ENCODE data around the gene MMP25. TPM values are rescaled to one million over a fixed set of nuclear protein-coding genes. Genes with fewer than 3 reads are reported as not detected.
"Not testable (repeated sequence)": the region's sequence is repeated elsewhere in the genome, so short reads cannot be mapped to it uniquely, and the experiment has no call there.

MMP25 gene
- total RNA-seq, 1 donor = under 0.01 TPM

- Histone ChIP-seq H3K36me3 (ENCODE audit: insufficient read depth, low read length) (no peaks in the 10 kb centered on the region), H3K4me2 (ENCODE audit: insufficient read depth, low read length) (no peak overlapping the region), H3K9me3 (ENCODE audit: low read depth, low read length) (no peaks in the 10 kb centered on the region), H3K79me2 (ENCODE audit: insufficient read depth, low read length) (no peaks in the 10 kb centered on the region), H3K4me1 (ENCODE audit: insufficient read depth, low read length) (no peaks in the 10 kb centered on the region), H3K27me3 (ENCODE audit: insufficient read depth, low read length) (peaks cover 30% of the 10 kb centered on the region), H3K4me3 (ENCODE audit: insufficient read depth, low read length) (no peak overlapping the region), H2AFZ (ENCODE audit: low read length) (no peak overlapping the region), H4K20me1 (ENCODE audit: insufficient read depth, low read length) (no peaks in the 10 kb centered on the region), H3K27ac (ENCODE audit: low read depth, low read length) (no peak overlapping the region)
- TF ChIP-seq CTCF (IDR thresholded peaks at IDR 0.05; ENCODE audit: extremely low read depth, low read depth, low read length) = no peak
- no peak for DNase-seq (ENCODE audit: insufficient read length, low spot score, missing footprints)
Observed at GRCh38 chr16:3074860-3075522, 28.6 kb downstream of the MMP25 start.

GRCh38 chr16:3075523-3075915 lies 29.2 kb downstream of the MMP25 start:
- Histone ChIP-seq H4K20me1 (ENCODE audit: insufficient read depth, low read length) (no peaks in the 10 kb centered on the region), H3K4me1 (ENCODE audit: insufficient read depth, low read length) (no peaks in the 10 kb centered on the region), H3K4me2 (ENCODE audit: insufficient read depth, low read length) (no peak overlapping the region), H3K27me3 (ENCODE audit: insufficient read depth, low read length) (peaks cover 31% of the 10 kb centered on the region), H3K79me2 (ENCODE audit: insufficient read depth, low read length) (no peaks in the 10 kb centered on the region), H3K27ac (ENCODE audit: low read depth, low read length) (no peak overlapping the region), H3K36me3 (ENCODE audit: insufficient read depth, low read length) (no peaks in the 10 kb centered on the region), H2AFZ (ENCODE audit: low read length) (no peak overlapping the region), H3K9me3 (ENCODE audit: low read depth, low read length) (no peaks in the 10 kb centered on the region), H3K4me3 (ENCODE audit: insufficient read depth, low read length) (no peak overlapping the region)
- TF ChIP-seq CTCF (IDR thresholded peaks at IDR 0.05; ENCODE audit: extremely low read depth, low read depth, low read length) = no peak
- no peak for DNase-seq (ENCODE audit: insufficient read length, low spot score, missing footprints)

GRCh38 chr16:3075946-3076345 lies 29.6 kb downstream of the MMP25 start:
- peaks cover 35% of the 10 kb centered on the region for H3K27me3 ChIP-seq (ENCODE audit: insufficient read depth, low read length)
- not testable (repeated sequence) for H3K79me2 ChIP-seq (ENCODE audit: insufficient read depth, low read length); H2AFZ ChIP-seq (ENCODE audit: low read length); H3K27ac ChIP-seq (ENCODE audit: low read depth, low read length); H3K9me3 ChIP-seq (ENCODE audit: low read depth, low read length); H4K20me1 ChIP-seq (ENCODE audit: insufficient read depth, low read length); DNase-seq (ENCODE audit: insufficient read length, low spot score, missing footprints); H3K36me3 ChIP-seq (ENCODE audit: insufficient read depth, low read length); H3K4me3 ChIP-seq (ENCODE audit: insufficient read depth, low read length); H3K4me1 ChIP-seq (ENCODE audit: insufficient read depth, low read length); H3K4me2 ChIP-seq (ENCODE audit: insufficient read depth, low read length)

- H3K79me2 ChIP-seq (ENCODE audit: insufficient read depth, low read length) = no peaks in the 10 kb centered on the region
- DNase-seq (ENCODE audit: insufficient read length, low spot score, missing footprints) = no peak
- H3K4me1 ChIP-seq (ENCODE audit: insufficient read depth, low read length) = no peaks in the 10 kb centered on the region
- no peaks in the 10 kb centered on the region for H4K20me1 ChIP-seq (ENCODE audit: insufficient read depth, low read length)
- H3K36me3 ChIP-seq (ENCODE audit: insufficient read depth, low read length) = no peaks in the 10 kb centered on the region
- H3K9me3 ChIP-seq (ENCODE audit: low read depth, low read length) = no peaks in the 10 kb centered on the region
- no peak overlapping the region for H2AFZ ChIP-seq (ENCODE audit: low read length)
- no peak for TF ChIP-seq CTCF (IDR thresholded peaks at IDR 0.05; ENCODE audit: extremely low read depth, low read depth, low read length)
- no peak overlapping the region for H3K27ac ChIP-seq (ENCODE audit: low read depth, low read length)
- H3K4me2 ChIP-seq (ENCODE audit: insufficient read depth, low read length) = no peak overlapping the region
- H3K4me3 ChIP-seq (ENCODE audit: insufficient read depth, low read length) = no peak overlapping the region
- peaks cover 38% of the 10 kb centered on the region for H3K27me3 ChIP-seq (ENCODE audit: insufficient read depth, low read length)
Observed at GRCh38 chr16:3076577-3076976, 30.2 kb downstream of the MMP25 start.
